Ishikawa (cell line): ENCODE data around the gene PKNOX2.

Experiments
- CEBPB ChIP-seq: IDR thresholded peaks from 2 replicates; pipeline ENCODE4 v1.6.1; 2012
- CREB1 ChIP-seq: IDR thresholded peaks from 2 replicates; pipeline ENCODE4 v1.6.1; 2012; ENCODE audit warnings: low read depth
- EGR1 ChIP-seq: IDR thresholded peaks from 2 replicates; pipeline ENCODE4 v1.6.1; 2012
- EP300 ChIP-seq: IDR thresholded peaks from 2 replicates; pipeline ENCODE4 v1.6.1; 2012; ENCODE audit warnings: borderline replicate concordance
- FOXM1 ChIP-seq: IDR thresholded peaks from 2 replicates; pipeline ENCODE4 v1.6.1; 2012; ENCODE audit warnings: low read depth, borderline replicate concordance
- MAX ChIP-seq: IDR thresholded peaks from 2 replicates; pipeline ENCODE4 v1.6.1; 2012
- NFIC ChIP-seq: IDR thresholded peaks from 2 replicates; pipeline ENCODE4 v1.6.1; 2012
- RAD21 ChIP-seq: IDR thresholded peaks from 2 replicates; pipeline ENCODE4 v1.6.1; 2012; ENCODE audit warnings: low read depth
- REST ChIP-seq: IDR thresholded peaks from 2 replicates; pipeline ENCODE4 v1.6.1; 2012; ENCODE audit warnings: low read depth, mild to moderate bottlenecking
- TAF1 ChIP-seq: IDR thresholded peaks from 2 replicates; pipeline ENCODE4 v1.6.1; 2012; ENCODE audit warnings: low read depth, mild to moderate bottlenecking
- TCF12 ChIP-seq: IDR thresholded peaks from 2 replicates; pipeline ENCODE4 v1.6.1; 2012; ENCODE audit warnings: low read depth
- TEAD4 ChIP-seq: IDR thresholded peaks from 2 replicates; pipeline ENCODE4 v1.6.1; 2012
- USF1 ChIP-seq: IDR thresholded peaks from 2 replicates; pipeline ENCODE4 v1.6.1; 2012
- YY1 ChIP-seq: IDR thresholded peaks from 2 replicates; pipeline ENCODE4 v1.6.1; 2012; ENCODE audit warnings: low read depth
- ZBTB7A ChIP-seq: IDR thresholded peaks from 2 replicates; pipeline ENCODE4 v1.6.1; 2012; ENCODE audit warnings: low read depth

Gene PKNOX2

DNA sequence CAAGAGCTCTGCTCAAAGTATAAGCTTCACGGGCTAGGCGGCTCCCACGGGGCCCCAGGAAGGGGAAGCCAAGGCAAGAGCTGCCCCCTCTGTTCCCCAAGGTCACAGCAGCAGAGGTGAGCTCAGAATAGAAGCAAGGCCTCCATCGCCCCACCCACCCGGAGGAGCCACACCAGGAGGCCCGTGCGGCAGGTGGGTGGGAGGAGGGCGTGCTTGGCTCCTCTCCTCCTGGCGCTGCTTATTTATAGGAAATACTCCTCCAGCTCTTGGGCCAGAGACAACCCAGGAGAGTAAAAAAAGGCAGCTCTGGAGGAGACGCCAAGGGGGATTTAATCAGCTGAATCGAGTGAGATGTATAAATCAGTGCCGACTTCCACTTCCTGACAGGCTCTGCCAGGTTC, 243.8 kb downstream of the PKNOX2 start:
- TF ChIP-seq MAX (no peak), TAF1 (no peak), YY1 (no peak), CEBPB (no peak), USF1 (no peak), RAD21 (no peak)

DNA sequence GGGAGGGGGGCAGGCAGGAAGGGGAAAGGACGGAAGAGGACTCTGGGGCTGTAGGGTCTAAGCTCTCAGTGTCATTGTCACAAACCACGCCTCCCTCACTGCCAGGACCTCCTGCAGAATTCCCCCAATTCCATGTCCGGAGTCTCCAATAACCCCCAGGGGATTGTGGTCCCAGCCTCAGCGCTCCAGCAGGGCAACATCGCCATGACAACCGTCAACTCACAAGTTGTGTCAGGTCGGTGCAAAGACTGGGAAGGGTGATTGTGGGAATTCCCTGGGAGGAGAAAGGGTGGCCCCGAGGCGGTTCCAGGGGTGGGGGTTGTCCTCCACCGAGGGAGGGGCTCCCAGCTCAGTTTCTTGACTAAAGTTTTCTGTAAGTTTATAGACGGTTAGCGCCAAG, 245.5 kb downstream of the PKNOX2 start:
- TF ChIP-seq MAX, result no peak
- no peak for TF ChIP-seq TEAD4
- no peak for TF ChIP-seq ZBTB7A

DNA sequence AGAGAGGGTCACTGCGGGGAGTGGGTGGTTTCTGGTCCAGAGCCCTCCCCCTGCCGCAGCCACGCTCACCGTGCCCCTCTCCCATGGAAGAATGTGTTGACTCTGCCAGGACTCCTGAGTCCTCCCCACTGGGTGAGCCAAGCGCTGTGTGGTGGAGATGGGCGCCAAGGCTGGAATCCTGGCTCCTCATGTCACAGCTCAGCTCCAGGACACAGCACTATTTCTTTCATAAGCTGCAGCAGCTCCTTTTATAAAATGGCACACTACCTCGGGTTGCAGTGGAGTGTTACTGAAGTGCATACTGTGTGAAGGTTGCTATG, 247.6 kb downstream of the PKNOX2 start:
- TF ChIP-seq TEAD4, result no peak
- no peak for TF ChIP-seq EGR1
- no peak for TF ChIP-seq REST
- TF ChIP-seq USF1, result no peak

- no peak for TF ChIP-seq NFIC
- TF ChIP-seq TCF12, result no peak
- TF ChIP-seq TAF1, result no peak
- TF ChIP-seq YY1, result no peak
- TF ChIP-seq USF1, result no peak
- no peak for TF ChIP-seq CEBPB
- TF ChIP-seq REST, result no peak
- TF ChIP-seq ZBTB7A, result no peak
These were observed 248.0 kb downstream of the PKNOX2 start for GRCh38 chr11:125412509-125412908.

GRCh38 chr11:125413226-125413625, 248.7 kb downstream of the PKNOX2 start:
- TF ChIP-seq EP300 (no peak), MAX (no peak)

GRCh38 chr11:125414121-125414520, 249.6 kb downstream of the PKNOX2 start:
- TF ChIP-seq ZBTB7A, result no peak
- no peak for TF ChIP-seq NFIC
- TF ChIP-seq FOXM1, result no peak
- no peak for TF ChIP-seq CREB1
- TF ChIP-seq EP300, result no peak
- TF ChIP-seq TAF1, result no peak
- TF ChIP-seq TEAD4, result no peak
- no peak for TF ChIP-seq YY1
- no peak for TF ChIP-seq MAX
- no peak for TF ChIP-seq REST
- TF ChIP-seq USF1, result no peak
- TF ChIP-seq CEBPB, result no peak
